Breast epithelium (tissue), 3 donors: ENCODE data around the gene ELP2.

ENCODE experiments used
- CTCF ChIP-seq, 3 donors: fragments of 450-650 bp; IDR thresholded peaks; one replicate each; pipeline ENCODE4 v1.5.1; 2016 to 2017; ENCODE audit warnings: antibody characterized with exemption in 3 of 3, mild to moderate bottlenecking in 3 of 3, moderate library complexity in 3 of 3
- POLR2AphosphoS5 ChIP-seq, 3 donors: sonication (generic); formaldehyde crosslinking; IDR thresholded peaks; one replicate each; pipeline ENCODE4 v1.6.1; 2017; ENCODE audit warnings: antibody characterized with exemption in 3 of 3

DNA sequence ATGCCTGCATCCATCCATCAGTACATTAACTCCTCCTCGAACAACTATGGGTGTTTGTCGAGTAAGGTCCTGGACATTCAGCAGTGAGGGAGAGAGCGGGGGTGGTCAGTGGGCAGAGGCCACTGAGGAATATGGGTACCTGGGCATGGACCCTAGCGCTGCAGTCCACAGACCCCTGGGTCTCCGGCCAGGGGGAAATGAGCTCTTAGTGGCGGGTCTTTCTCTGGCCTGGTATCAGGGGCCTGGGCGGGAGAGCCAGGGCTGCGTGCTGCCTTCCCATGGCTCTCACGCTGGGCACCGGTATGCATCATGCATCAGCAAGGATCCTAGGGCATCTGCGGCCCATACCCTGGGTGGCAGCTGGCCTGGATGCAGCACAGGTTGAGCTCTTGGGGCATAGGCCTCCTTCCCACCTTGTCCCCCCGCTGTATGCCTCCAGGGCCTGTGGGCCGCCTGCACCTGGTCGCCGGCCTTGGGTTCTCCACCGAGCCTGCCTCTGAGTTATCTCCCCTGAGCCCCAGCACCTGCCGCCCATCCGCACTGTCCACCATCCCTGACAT lies 56.3 kb downstream of the ELP2 start:
- TF ChIP-seq CTCF (IDR thresholded peaks at IDR 0.05) (no peak), POLR2AphosphoS5 (IDR thresholded peaks at IDR 0.05) (no peak)
